ENCODE data around the gene HLA-DOB. TPM values are rescaled to one million over a fixed set of nuclear protein-coding genes. Genes with fewer than 3 reads are reported as not detected.

HLA-DOB gene
- total and polyA plus RNA-seq, 2 of the 13 experiments (the other 11 are each of a cell fraction or from before 2014, with no cell fraction given): not detected

DNA sequence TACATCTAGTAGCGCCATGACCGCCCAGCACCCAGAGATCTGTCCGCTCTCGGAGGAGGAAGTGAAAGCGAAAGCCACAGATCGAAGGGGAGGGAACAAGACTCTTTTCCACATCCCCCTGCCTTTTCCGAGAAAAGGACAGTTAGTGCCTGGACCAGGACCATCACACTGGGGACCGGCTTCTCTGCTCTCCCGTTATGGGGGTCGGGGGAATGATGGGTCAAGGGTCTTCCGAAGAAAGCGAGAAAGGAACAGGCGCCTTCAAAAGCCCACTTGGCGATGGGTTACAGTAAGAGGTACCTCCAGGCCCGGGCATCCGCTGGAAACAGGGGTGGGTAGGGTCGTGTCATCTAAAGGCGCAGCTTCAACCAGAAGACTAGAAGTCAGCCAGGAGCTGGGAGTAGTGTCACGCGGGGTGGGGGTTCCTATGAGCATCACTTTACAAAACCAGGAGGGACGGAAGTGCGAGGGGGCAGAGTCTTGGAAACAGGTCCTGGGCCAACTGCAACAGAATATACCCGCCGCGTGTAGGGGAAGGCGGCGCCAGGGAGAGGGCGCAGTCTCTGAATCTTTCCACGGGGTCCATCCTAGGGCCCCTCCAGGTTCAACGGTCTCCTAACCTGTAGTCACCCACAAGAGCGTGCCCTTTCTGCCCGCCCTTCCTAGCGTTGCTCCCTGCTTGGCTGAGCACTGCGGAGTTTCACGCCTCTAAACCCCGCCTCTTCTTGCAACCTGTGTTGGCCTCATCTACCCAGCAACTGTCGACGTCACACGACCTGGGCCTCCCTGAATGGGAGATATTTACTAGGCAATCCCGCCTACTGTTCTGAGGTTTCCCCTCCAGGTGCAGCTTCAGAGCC lies 27.4 kb upstream of the HLA-DOB start, which contains the start of gene PSMB8 (continued):
- TF ChIP-seq GTF3A (CRISPR knock-in tag; conservative IDR thresholded peaks at IDR 0.05) (no peak), TIGD3 (CRISPR knock-in tag; IDR thresholded peaks at IDR 0.05; ENCODE audit: borderline replicate concordance) (no peak), SCMH1 (CRISPR knock-in tag; IDR thresholded peaks at IDR 0.05; ENCODE audit: borderline replicate concordance) (no peak), ZNF263 (CRISPR knock-in tag; IDR thresholded peaks at IDR 0.05) (peak; percentile 40; the same call in 1 of the 2 replicates), ZNF256 (CRISPR knock-in tag; conservative IDR thresholded peaks at IDR 0.05) (no peak), ZNF292 (CRISPR knock-in tag; IDR thresholded peaks at IDR 0.05; ENCODE audit: borderline replicate concordance, low read depth) (peak; percentile 51; the same call in 1 of the 2 replicates), ZNF672 (CRISPR knock-in tag; IDR thresholded peaks at IDR 0.05) (no peak), PBX3 (CRISPR knock-in tag; IDR thresholded peaks at IDR 0.05; ENCODE audit: borderline replicate concordance) (no peak), RFXANK (CRISPR knock-in tag; IDR thresholded peaks at IDR 0.05) (peak; percentile 100), ZNF788 (CRISPR knock-in tag; IDR thresholded peaks at IDR 0.05; ENCODE audit: borderline replicate concordance) (0 out of 2 replicates have a peak, but pooled peaks have one; percentile 40), SMYD3 (CRISPR knock-in tag; IDR thresholded peaks at IDR 0.05) (no peak), TOPORS (CRISPR knock-in tag; IDR thresholded peaks at IDR 0.05) (no peak), ZNF598 (CRISPR knock-in tag; IDR thresholded peaks at IDR 0.05; ENCODE audit: borderline replicate concordance) (peak; percentile 79; the same call in 1 of the 2 replicates), ZNF326 (CRISPR knock-in tag; IDR thresholded peaks at IDR 0.05; ENCODE audit: borderline replicate concordance) (no peak), ZNF746 (CRISPR knock-in tag; IDR thresholded peaks at IDR 0.05) (peak; percentile 27; the same call in 1 of the 2 replicates), NFYC (CRISPR knock-in tag; IDR thresholded peaks at IDR 0.05) (peak; percentile 81), ZNF850 (CRISPR knock-in tag; conservative IDR thresholded peaks at IDR 0.05) (no peak), KLF6 (CRISPR knock-in tag; IDR thresholded peaks at IDR 0.05) (peak; percentile 16; the same call in 1 of the 2 replicates), SP5 (CRISPR knock-in tag; IDR thresholded peaks at IDR 0.05; ENCODE audit: borderline replicate concordance, low read depth) (peak; percentile 56), CREM (IDR thresholded peaks at IDR 0.05) (peak; percentile 96), CREM (CRISPR knock-in tag; IDR thresholded peaks at IDR 0.05) (peak; percentile 67; the same call in 1 of the 2 replicates), NR2F1 (CRISPR knock-in tag; IDR thresholded peaks at IDR 0.05) (peak in 1 of 2 experiments; percentile 29; a peak in 1 of 4 replicates), HCFC1 (IDR thresholded peaks at IDR 0.05; ENCODE audit: low read depth, low read length) (no peak), NR1H2 (CRISPR knock-in tag; IDR thresholded peaks at IDR 0.05; ENCODE audit: borderline replicate concordance, low read depth) (no peak)
- TF ChIP-seq, protein P1, sequence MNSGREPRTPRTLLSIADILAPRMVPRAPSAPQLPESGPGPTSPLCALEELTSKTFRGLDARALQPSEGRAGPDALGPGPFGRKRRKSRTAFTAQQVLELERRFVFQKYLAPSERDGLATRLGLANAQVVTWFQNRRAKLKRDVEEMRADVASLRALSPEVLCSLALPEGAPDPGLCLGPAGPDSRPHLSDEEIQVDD (CRISPR knock-in tag; IDR thresholded peaks at IDR 0.05; ENCODE audit: borderline replicate concordance): 0 out of 2 replicates have a peak, but pooled peaks have one; percentile 34
- TF ChIP-seq, protein P2, sequence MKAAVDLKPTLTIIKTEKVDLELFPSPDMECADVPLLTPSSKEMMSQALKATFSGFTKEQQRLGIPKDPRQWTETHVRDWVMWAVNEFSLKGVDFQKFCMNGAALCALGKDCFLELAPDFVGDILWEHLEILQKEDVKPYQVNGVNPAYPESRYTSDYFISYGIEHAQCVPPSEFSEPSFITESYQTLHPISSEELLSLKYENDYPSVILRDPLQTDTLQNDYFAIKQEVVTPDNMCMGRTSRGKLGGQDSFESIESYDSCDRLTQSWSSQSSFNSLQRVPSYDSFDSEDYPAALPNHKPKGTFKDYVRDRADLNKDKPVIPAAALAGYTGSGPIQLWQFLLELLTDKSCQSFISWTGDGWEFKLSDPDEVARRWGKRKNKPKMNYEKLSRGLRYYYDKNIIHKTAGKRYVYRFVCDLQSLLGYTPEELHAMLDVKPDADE (CRISPR knock-in tag; IDR thresholded peaks at IDR 0.05): no peak

Measured in HepG2 (cell line).